Naive B cell (primary cell): Measurements from ENCODE around the gene ZNF487. TPM values are rescaled to one million over a fixed set of nuclear protein-coding genes. Genes with fewer than 3 reads are reported as not detected.
"Not testable (repeated sequence)": the region's sequence is repeated elsewhere in the genome, so short reads cannot be mapped to it uniquely, and the experiment has no call there.

Source experiments
- ATAC-seq, 2 donors: fragments of 150-1000 bp; cut with Tn5 transposase; 2 replicates each; pipeline ENCODE4 v1.10.0; 2021; ENCODE audit warnings: low read depth in 2 of 2, mild to moderate bottlenecking in 2 of 2, moderate library complexity in 2 of 2
- DNase-seq: peaks from one replicate; pipeline ENCODE4 v3.0.0; 2022
- H3K27ac Mint-ChIP-seq, 6 donors: one replicate each; pipeline ENCODE4 v1.8.0; 2020 to 2022; ENCODE audit warnings: mild to moderate bottlenecking in 6 of 6, mixed read lengths in 6 of 6, moderate library complexity in 5 of 6, inconsistent platforms in 2 of 6
- H3K27me3 Mint-ChIP-seq, 3 donors: one replicate each; pipeline ENCODE4 v1.8.0; 2021 to 2022; ENCODE audit warnings: mixed read lengths in 3 of 3, mild to moderate bottlenecking in 1 of 3
- H3K36me3 Mint-ChIP-seq, 2 donors: one replicate each; pipeline ENCODE4 v1.8.0; 2020 to 2022; ENCODE audit warnings: mixed read lengths in 2 of 2, inconsistent platforms in 1 of 2, mild to moderate bottlenecking in 1 of 2
- H3K4me1 Mint-ChIP-seq, 3 donors: one replicate each; pipeline ENCODE4 v1.8.0; 2020 to 2022; ENCODE audit warnings: mixed read lengths in 3 of 3, inconsistent platforms in 1 of 3, mild to moderate bottlenecking in 1 of 3, moderate library complexity in 1 of 3
- H3K4me3 Mint-ChIP-seq, 8 donors: one replicate each; pipeline ENCODE4 v1.8.0; 2020 to 2022; ENCODE audit warnings: mild to moderate bottlenecking in 8 of 8, mixed read lengths in 8 of 8, moderate library complexity in 8 of 8, inconsistent platforms in 2 of 8
- H3K9me3 Mint-ChIP-seq, 7 donors: one replicate each; pipeline ENCODE4 v1.8.0; 2020 to 2022; ENCODE audit warnings: mixed read lengths in 7 of 7, mild to moderate bottlenecking in 5 of 7, inconsistent platforms in 2 of 7, moderate library complexity in 1 of 7
- polyA plus RNA-seq, 6 donors: library from polyadenylated mRNA; unstranded; fragments of 300-500 nt; fragmentation: Illumina TruSeq; gene quantifications; one replicate each; pipeline ENCODE4 v1.2.3, GENCODE V29; 2021; ENCODE audit warnings: low read depth in 6 of 6

The ZNF487 gene
- polyA plus RNA-seq = 10 to 100 TPM in 2 of 6 donors, 1 to 10 TPM in 4; 5.6 to 18.3 (median 9.2) TPM

DNA sequence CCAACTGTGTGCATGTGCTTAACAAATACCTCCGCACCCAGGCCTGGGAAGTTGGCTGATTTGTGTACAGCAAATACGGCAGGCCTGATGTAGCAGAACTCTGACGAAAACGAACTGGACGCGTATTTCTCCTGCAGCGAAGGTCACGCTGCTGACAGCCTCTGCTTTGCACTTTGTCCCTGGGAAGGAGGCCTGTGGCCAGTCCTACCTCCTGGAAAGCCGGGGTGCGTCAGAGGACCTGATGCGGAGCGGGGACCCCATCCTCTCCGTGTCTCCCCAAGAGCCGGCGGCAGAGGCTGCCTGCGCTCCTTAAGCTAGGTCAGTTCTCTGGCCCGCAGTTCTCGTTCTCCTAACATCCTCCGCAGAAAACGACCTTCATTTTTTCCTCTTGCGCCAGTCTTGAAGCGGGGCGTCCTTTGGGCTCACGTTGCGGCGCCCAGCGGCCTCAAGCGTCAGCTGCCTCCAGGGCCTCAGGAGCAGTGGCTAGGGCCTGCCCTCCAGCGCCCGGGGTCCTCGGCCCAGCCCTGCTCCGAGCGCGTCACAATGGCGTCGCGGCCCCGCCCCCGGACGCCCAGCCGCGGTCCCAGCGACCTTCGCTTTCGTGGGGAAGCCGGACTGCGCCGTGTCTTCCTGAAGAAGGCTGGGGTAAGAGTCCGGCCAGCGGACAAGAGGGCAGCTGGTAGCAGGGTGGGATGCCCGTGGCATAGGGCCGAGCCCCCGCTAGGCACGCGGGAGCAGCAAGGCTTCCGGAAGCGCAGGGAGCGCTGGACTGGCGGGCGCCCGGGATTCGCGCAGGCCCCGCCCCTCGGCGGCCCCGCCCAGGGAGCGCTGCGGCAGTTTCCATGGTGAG lies at the start of gene ZNF487:
ZNF487 (plus strand) TSS at position 821 of the 850 bp plus-strand sequence. CDS start 38,703 bp downstream, outside the sequence.
- H3K27me3 Mint-ChIP-seq = no peaks in the 10 kb centered on the region
- peak within 1 kb of the TSS; percentile 87 to 99 (median 97) for H3K4me3 Mint-ChIP-seq
- ATAC-seq (peak; percentile 84 to 88), DNase-seq (peak; percentile 97)
- no peaks in the 10 kb centered on the region for H3K9me3 Mint-ChIP-seq
- H3K4me1 Mint-ChIP-seq = peaks cover 27 to 43% (median 39%) of the 10 kb centered on the region in 3 donors
- no peaks in the 10 kb centered on the region for H3K36me3 Mint-ChIP-seq
- peak within 1 kb of the TSS; percentile 96 to 100 (median 100) for H3K27ac Mint-ChIP-seq

DNA sequence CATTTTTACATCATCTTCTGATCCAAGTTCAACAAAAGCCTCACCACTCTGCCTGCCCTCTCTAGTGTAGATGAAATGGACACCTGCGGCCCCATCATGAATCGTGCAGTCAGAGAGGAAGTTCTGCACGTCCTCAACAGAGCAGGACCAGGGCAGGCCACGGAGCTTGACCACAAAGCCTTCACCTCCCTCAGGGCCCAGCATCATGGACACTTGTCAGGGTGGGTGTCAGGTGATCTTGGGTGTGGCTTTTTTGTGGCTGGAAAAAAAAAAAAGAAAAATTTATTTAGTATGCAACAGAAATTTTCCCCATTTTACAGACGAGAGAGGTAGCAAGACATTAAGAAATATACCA lies 49.3 kb upstream of the ZNF487 start:
- peaks cover 38 to 43% (median 43%) of the 10 kb centered on the region in 3 donors for H3K4me1 Mint-ChIP-seq
- H3K4me3 Mint-ChIP-seq = peak overlapping the region in 1 of 8 donors; percentile 7
- H3K9me3 Mint-ChIP-seq = no peaks in the 10 kb centered on the region
- H3K36me3 Mint-ChIP-seq = peaks cover 25 to 33% of the 10 kb centered on the region in 2 donors
- DNase-seq = no peak
- H3K27ac Mint-ChIP-seq = peak overlapping the region; percentile 63 to 84 (median 74)
- no peaks in the 10 kb centered on the region for H3K27me3 Mint-ChIP-seq
- ATAC-seq = no peak

DNA sequence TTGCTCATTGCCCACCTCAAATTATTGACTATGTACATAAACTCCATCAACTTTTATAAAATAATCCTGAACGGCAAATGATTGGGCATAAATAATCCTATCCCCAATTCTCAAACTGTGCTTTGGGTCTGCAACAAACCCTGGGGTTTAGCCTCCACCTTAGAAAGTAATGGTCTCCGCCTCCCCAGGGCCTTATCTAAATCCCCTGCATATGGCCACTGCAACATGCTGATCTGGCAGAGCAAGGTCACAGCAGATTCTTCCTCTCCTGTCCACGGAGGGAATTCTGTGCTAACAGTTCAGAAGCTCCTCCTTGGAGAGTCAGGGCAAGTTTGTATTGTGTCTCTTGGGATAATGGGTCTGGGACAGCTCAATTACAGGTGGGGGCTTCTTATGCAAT lies 47.0 kb upstream of the ZNF487 start:
- Mint-ChIP-seq H3K9me3 (no peaks in the 10 kb centered on the region), H3K4me1 (peaks cover 49 to 60% (median 52%) of the 10 kb centered on the region in 3 donors), H3K36me3 (peaks cover 34 to 46% of the 10 kb centered on the region in 2 donors), H3K27me3 (no peaks in the 10 kb centered on the region), H3K27ac (peak overlapping the region in 5 of 6 donors; percentile 34 to 84 (median 68)), H3K4me3 (no peak overlapping the region)
- DNase-seq (no peak), ATAC-seq (no peak)

DNA sequence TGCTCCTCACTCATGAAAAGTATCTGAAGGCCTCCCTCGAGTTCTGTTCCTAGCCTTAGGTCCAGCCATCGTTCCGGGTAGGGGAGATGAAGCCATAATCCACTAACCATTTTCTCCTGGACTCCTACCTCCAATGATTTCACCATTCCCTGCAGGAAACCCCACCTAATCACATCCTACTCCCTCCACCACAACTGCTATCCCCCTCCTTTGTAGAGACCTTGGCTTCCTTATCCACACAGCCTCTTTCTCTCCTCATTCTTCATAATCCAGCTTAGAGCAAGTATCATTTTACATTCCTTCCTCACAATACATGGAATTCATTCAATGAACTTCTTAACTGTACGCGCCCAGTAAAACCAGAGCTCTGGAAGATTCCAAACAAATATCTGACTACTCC lies 46.6 kb upstream of the ZNF487 start:
- H3K4me1 Mint-ChIP-seq = peaks cover 52 to 65% (median 56%) of the 10 kb centered on the region in 3 donors
- no peaks in the 10 kb centered on the region for H3K27me3 Mint-ChIP-seq
- ATAC-seq = no peak
- peak overlapping the region in 1 of 8 donors; percentile 56 for H3K4me3 Mint-ChIP-seq
- no peaks in the 10 kb centered on the region for H3K9me3 Mint-ChIP-seq
- H3K36me3 Mint-ChIP-seq = peaks cover 34 to 46% of the 10 kb centered on the region in 2 donors
- no peak for DNase-seq
- H3K27ac Mint-ChIP-seq = peak overlapping the region; percentile 34 to 92 (median 76)

DNA sequence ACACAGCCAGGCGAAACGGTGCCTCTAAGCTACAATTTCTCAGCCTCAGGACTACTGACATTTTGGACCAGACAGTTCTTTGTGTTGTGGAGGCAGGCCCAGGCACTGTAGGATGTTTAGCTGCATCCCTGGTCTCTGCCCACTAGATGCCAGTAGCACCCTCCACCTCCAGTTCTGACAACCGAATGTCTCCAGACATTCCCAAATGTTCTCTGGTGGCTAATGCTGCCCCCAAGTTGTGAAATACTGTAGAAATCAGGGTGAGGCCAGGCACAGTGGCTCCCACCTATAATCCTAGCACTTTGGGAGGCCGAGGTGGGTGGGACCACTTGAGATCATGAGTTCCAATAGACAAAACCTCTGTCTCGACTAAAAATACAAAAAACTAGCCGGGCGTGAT lies 46.2 kb upstream of the ZNF487 start:
- H3K4me3 Mint-ChIP-seq = peak overlapping the region in 2 of 8 donors; percentile 17 to 56
- peaks cover 34 to 46% of the 10 kb centered on the region in 2 donors for H3K36me3 Mint-ChIP-seq

DNA sequence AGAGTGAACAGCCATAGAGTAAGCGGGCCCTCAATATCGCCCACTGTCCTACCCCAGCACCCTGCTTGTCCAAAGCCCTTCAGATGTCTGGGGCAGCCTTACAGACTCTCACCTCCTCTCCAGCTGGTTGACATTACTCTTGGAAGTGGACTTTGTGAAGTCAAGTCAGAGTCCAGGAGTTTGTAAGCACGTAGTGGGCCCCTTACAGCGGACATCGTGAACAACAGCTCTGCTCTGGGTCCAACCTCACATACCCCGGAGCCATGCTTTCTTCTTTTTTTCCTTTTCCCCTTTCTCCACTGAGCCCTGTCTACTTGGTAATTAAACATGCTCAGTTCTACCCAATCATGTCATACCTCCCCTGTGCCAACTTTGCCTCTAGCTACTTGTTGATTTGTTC lies 45.4 kb upstream of the ZNF487 start:
- H3K4me1 Mint-ChIP-seq = peaks cover 60 to 73% (median 66%) of the 10 kb centered on the region in 3 donors
- H3K4me3 Mint-ChIP-seq = peak overlapping the region in 1 of 8 donors; percentile 5
- no peak for DNase-seq
- peak overlapping the region; percentile 2 to 87 (median 66) for H3K27ac Mint-ChIP-seq
- ATAC-seq = no peak
- no peaks in the 10 kb centered on the region for H3K9me3 Mint-ChIP-seq
- H3K36me3 Mint-ChIP-seq = peaks cover 33 to 44% of the 10 kb centered on the region in 2 donors
- H3K27me3 Mint-ChIP-seq = no peaks in the 10 kb centered on the region

More for the DNA sequence above, 46.2 kb upstream of the ZNF487 start:
- Mint-ChIP-seq H3K4me1 (peaks cover 55 to 69% (median 60%) of the 10 kb centered on the region in 3 donors), H3K27ac (peak overlapping the region in 4 of 6 donors; percentile 34 to 92 (median 76)), H3K27me3 (no peaks in the 10 kb centered on the region), H3K9me3 (no peaks in the 10 kb centered on the region)
- ATAC-seq (peak; percentile 62 to 69), DNase-seq (no peak)

DNA sequence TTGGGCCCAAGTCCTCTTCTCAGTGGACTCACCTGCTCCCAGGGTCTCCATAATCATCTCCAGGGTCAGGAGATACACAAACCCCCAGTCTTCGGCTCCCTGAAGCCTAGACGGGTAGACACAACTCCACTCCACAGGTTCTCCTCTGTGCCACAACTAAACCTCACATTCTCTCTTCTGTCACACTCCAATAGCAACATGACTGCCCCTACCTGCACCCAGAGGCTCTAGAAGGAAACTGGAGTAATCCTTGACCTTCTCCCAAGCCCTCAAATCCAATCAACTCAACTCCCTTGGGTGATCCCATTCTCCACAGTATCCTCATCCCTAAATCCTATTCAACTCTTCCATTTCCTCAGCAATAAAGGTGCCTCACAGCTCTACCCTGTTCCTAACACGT lies 44.2 kb upstream of the ZNF487 start:
- DNase-seq (no peak), ATAC-seq (no peak)
- Mint-ChIP-seq H3K4me3 (no peak overlapping the region), H3K36me3 (peaks cover 23 to 32% of the 10 kb centered on the region in 2 donors), H3K27me3 (no peaks in the 10 kb centered on the region), H3K4me1 (peaks cover 57 to 70% (median 61%) of the 10 kb centered on the region in 3 donors), H3K9me3 (no peaks in the 10 kb centered on the region), H3K27ac (peak overlapping the region in 5 of 6 donors; percentile 4 to 74 (median 68))

DNA sequence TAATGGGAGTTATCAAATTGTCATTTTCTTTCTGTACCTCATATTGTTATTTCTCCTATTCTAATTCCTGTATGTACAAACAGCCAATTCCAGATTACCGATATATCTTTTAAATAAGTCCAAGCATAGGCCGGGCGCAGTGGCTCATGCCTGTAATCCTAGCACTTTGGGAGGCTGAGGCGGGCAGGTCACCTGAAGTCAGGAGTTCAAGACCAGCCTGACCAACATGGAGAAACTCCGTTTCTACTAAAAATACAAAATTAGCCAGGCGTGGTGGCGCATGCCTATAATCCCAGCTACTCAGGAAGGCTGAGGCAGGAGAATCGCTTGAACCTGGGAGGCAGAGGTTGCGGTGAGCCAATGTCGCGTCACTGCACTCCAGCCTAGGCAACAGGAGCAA lies 43.7 kb upstream of the ZNF487 start:
- H3K27ac Mint-ChIP-seq = peak overlapping the region in 5 of 6 donors; percentile 4 to 74 (median 68)

DNA sequence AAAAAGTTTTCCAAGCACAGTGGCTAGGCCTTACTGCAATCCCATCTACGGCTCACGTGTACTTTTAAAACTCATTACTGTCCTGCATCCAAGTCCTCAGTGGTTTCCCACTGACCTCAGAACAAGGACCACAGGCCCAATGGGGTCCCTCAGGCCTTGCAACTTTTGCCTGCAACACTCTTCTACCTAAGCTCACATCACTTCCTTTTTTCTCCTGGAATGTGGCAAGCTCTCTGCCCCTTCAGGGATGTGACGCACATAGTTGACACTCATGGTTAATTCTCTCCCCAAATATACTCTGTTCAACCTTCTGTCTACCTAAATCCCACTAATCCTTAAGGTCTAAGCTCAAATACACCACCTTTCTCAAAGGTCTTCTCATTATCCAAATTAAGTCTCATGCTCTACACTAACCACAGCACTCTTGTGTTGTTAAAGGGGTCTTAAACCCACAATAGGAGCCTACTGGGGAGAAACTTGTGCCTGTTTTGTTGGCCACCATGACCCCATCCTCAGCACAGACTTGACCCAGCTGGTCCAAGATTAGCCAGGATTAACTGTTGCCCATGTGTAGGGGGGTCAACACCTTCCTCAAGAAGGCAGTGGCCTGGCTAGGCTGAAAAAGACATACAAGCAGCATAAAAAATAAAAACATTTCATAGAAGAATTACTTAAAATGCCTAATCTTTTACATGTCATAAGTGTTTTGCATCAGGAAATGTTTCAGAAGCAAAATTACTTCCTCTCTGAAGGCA lies 43.1 kb upstream of the ZNF487 start:
- H3K4me3 Mint-ChIP-seq = peak overlapping the region in 1 of 8 donors; percentile 40
- no peak for DNase-seq
- H3K36me3 Mint-ChIP-seq = peaks cover 18 to 30% of the 10 kb centered on the region in 2 donors

More for the DNA sequence above, 43.7 kb upstream of the ZNF487 start:
- H3K4me3 Mint-ChIP-seq, DNase-seq, H3K27me3 Mint-ChIP-seq, H3K9me3 Mint-ChIP-seq, ATAC-seq: not testable (repeated sequence)
- Mint-ChIP-seq H3K36me3 (peaks cover 22 to 30% of the 10 kb centered on the region in 2 donors), H3K4me1 (peaks cover 54 to 69% (median 61%) of the 10 kb centered on the region in 3 donors)

DNA sequence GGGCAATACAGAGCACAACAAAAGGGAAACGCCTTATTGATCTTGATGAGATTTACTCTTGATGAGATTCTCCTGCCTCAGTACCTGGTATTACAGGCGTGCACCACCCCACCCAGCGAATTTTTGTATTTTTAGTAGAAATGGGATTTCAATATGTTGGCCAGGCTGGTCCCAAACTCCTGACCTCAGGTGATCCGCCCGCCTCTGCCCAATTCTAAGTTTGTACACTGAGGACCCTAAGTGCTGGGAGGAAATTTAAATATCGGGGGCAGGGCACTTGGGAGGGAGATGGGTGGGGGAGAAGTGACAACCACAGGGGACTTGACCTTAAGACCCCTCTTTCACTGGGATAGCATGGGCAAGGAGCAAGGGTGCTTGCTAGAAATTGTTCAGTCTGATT lies 42.0 kb upstream of the ZNF487 start:
- Mint-ChIP-seq H3K27me3 (no peaks in the 10 kb centered on the region), H3K4me3 (peak overlapping the region in 7 of 8 donors; percentile 15 to 93 (median 57)), H3K4me1 (peaks cover 52 to 67% (median 65%) of the 10 kb centered on the region in 3 donors), H3K27ac (peak overlapping the region; percentile 36 to 97 (median 95)), H3K36me3 (peaks cover 14 to 38% of the 10 kb centered on the region in 2 donors), H3K9me3 (no peaks in the 10 kb centered on the region)
- DNase-seq (no peak), ATAC-seq (no peak)

More for the DNA sequence above, 43.1 kb upstream of the ZNF487 start:
- no peaks in the 10 kb centered on the region for H3K9me3 Mint-ChIP-seq
- no peak for ATAC-seq
- H3K4me1 Mint-ChIP-seq = peaks cover 48 to 63% (median 61%) of the 10 kb centered on the region in 3 donors
- H3K27ac Mint-ChIP-seq = peak overlapping the region in 5 of 6 donors; percentile 26 to 78 (median 34)
- no peaks in the 10 kb centered on the region for H3K27me3 Mint-ChIP-seq

DNA sequence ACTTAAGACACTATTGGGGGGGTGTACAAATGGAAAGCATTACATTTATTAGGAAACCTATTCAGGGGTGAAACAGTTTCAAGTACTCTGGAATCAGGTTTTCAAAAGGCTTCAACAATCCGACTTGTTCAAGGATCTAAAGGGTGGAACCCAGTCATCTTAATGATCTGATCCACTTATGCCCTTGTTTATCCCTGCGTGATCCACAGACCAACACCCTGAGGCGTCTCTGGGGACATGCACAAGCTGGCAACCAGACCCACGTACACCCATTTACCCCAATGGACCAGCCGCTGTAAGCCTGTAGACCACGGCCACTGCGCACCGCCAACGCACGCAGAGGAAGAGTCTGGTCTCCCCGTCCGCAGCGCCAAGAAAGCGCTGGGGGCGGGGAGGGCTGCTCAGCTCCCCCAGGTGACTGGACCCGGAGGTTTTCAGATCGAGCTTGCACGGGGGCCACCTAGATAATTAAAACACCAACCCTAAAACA lies 41.3 kb upstream of the ZNF487 start:
- H3K4me3 Mint-ChIP-seq = peak overlapping the region; percentile 83 to 97 (median 93)
- peaks cover 14 to 33% of the 10 kb centered on the region in 2 donors for H3K36me3 Mint-ChIP-seq
- ATAC-seq (no peak), DNase-seq (no peak)
- H3K27ac Mint-ChIP-seq = peak overlapping the region; percentile 53 to 97 (median 96)
- H3K4me1 Mint-ChIP-seq = peaks cover 52 to 69% (median 62%) of the 10 kb centered on the region in 3 donors
- H3K27me3 Mint-ChIP-seq = no peaks in the 10 kb centered on the region
- no peaks in the 10 kb centered on the region for H3K9me3 Mint-ChIP-seq

DNA sequence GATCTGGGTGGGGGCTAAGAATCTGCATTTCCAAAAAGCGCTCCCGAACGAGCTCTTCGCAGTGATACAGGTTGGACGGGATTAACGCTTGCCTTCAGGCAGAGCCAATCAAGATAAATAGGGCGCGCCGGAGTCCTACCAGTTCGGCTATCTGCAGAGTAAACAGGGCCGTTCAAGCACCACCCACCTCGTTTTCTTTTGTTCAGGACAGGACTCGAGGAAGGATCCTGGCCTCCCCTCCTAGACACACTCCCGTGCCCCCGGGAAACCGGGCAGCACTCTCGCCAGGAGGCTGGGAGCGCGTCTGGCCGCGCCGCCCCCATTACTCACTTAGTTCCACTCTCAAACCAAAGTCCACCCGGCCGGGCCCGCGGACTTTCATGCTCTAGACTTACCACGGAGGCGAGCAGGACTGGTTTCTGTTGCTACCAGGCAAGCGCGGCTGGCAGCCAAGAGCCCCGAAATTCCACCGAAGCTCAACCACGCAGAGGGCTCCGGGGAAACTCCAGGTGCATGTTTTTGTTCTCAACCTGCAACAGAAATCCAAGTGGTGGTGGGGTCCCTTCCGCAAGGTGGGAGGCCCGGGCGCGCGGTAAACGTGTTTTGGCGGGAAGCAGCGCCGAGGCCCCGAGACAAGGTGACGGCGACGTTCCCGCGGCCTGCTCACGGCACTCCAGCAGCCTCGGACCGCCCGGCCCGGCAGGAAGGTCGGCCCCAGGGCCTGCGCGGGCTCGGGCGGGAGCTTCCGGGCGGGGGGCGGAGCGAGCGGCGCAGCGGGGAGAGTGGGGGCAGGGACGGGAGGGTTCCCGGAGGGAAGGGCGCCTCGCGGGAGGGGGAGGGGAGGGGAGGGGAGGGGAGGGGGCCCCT lies 40.6 kb upstream of the ZNF487 start:
- DNase-seq (peak; percentile 50), ATAC-seq (peak; percentile 47 to 49)
- Mint-ChIP-seq H3K27ac (peak overlapping the region; percentile 94 to 99 (median 96)), H3K4me3 (peak overlapping the region; percentile 83 to 97 (median 93)), H3K4me1 (peaks cover 55 to 74% (median 63%) of the 10 kb centered on the region in 3 donors), H3K36me3 (peaks cover 14 to 31% of the 10 kb centered on the region in 2 donors), H3K9me3 (no peaks in the 10 kb centered on the region), H3K27me3 (no peaks in the 10 kb centered on the region)
